Activated naive CD4-positive, alpha-beta T cell treated with Interleukin-2 at 50 U/mL for 16 hours (primary cell): Measurements from ENCODE around the gene FOXQ1.
"Not testable (repeated sequence)": the region's sequence is repeated elsewhere in the genome, so short reads cannot be mapped to it uniquely, and the experiment has no call there.

ENCODE experiments used
- DNase-seq: peaks from one replicate; pipeline ENCODE4 v3.0.0-alpha.2; 2020

FOXQ1 gene

GRCh38 chr6:1322696-1323219 lies 10.9 kb downstream of the FOXQ1 start:
- no peak for DNase-seq

GRCh38 chr6:1324936-1325335 lies 13.0 kb downstream of the FOXQ1 start:
- DNase-seq, result no peak

GRCh38 chr6:1325461-1326309 lies 13.8 kb downstream of the FOXQ1 start:
- DNase-seq, result no peak

GRCh38 chr6:1326535-1327121 lies 14.7 kb downstream of the FOXQ1 start:
- DNase-seq, result no peak

- no peak for DNase-seq
Measured at GRCh38 chr6:1327630-1328029, 15.7 kb downstream of the FOXQ1 start.

- DNase-seq, result no peak
Measured at GRCh38 chr6:1328129-1328800, 16.4 kb downstream of the FOXQ1 start.

GRCh38 chr6:1329708-1330107 lies 17.8 kb downstream of the FOXQ1 start:
- DNase-seq, result no peak

GRCh38 chr6:1334684-1335083 lies 22.8 kb downstream of the FOXQ1 start:
- DNase-seq, result no peak

GRCh38 chr6:1335367-1336037 lies 23.6 kb downstream of the FOXQ1 start:
- no peak for DNase-seq

GRCh38 chr6:1336246-1336843 lies 24.4 kb downstream of the FOXQ1 start:
- no peak for DNase-seq

GRCh38 chr6:1337791-1338190 lies 25.9 kb downstream of the FOXQ1 start:
- no peak for DNase-seq

- no peak for DNase-seq
Measured at GRCh38 chr6:1346101-1346500, 34.2 kb downstream of the FOXQ1 start.

- DNase-seq, result no peak
Measured at GRCh38 chr6:1346558-1347091, 34.7 kb downstream of the FOXQ1 start.

GRCh38 chr6:1347161-1347560 lies 35.3 kb downstream of the FOXQ1 start:
- no peak for DNase-seq

GRCh38 chr6:1348675-1349074 lies 36.8 kb downstream of the FOXQ1 start:
- no peak for DNase-seq

GRCh38 chr6:1349655-1350054 lies 37.8 kb downstream of the FOXQ1 start:
- DNase-seq, result no peak

GRCh38 chr6:1351381-1352008 lies 39.6 kb downstream of the FOXQ1 start:
- no peak for DNase-seq

GRCh38 chr6:1355068-1355467 lies 43.2 kb downstream of the FOXQ1 start:
- not testable (repeated sequence) for DNase-seq

- not testable (repeated sequence) for DNase-seq
Measured at GRCh38 chr6:1361717-1362116, 49.8 kb downstream of the FOXQ1 start.

- DNase-seq, result no peak
Measured at GRCh38 chr6:1362643-1363042, 50.7 kb downstream of the FOXQ1 start.

GRCh38 chr6:1363298-1363697 lies 51.4 kb downstream of the FOXQ1 start:
- no peak for DNase-seq
